ENCODE data around the gene TMED1.

TMED1 gene

DNA sequence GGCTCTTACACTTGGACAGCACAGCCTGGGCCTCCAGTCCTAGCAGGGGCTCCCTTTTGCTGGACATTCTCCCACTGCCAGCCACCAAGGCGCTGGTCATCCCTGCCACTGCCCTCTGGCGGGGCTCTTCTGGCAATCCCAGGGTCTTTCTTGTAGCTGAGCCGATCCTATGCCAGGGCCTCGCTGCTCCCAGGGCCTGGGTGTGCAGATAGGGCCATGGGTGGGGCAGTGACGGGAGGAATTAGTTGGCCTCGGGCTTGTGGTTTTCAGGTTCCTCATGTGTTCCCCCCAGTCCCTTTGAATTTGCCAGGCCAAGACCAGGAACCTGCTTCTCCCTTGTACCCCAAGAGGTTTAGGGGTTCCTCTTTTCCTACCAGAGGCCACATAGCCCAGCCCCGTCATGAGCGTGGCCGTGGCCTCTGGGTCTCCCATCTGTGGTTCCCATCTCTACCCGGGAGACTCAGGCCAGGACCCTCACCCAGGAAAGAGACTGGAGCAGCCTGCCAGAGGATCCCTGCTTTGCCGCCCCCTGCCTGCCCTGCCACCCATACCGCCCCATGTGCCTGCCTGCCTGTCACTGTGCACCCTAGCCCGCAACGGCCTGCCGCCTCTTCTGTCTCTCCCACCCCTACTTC, 26.2 kb downstream of the TMED1 start:
- H3K9me3 ChIP-seq (ENCODE audit: low read length) = no peaks in the 10 kb centered on the region
- TF ChIP-seq CTCF (IDR thresholded peaks at IDR 0.05; ENCODE audit: low read length) (no peak), EZH2 (IDR thresholded peaks at IDR 0.05; ENCODE audit: borderline replicate concordance, low read length) (no peak)
- H3K4me2 ChIP-seq (ENCODE audit: low read length) = no peak overlapping the region
- no peaks in the 10 kb centered on the region for H3K9me2 ChIP-seq (ENCODE audit: low read depth, low read length)
- H3K36me3 ChIP-seq (ENCODE audit: insufficient read depth, low read length) = peaks cover 50% of the 10 kb centered on the region
- H3K27me3 ChIP-seq (ENCODE audit: insufficient read depth, low read length) = no peaks in the 10 kb centered on the region
- no peaks in the 10 kb centered on the region for H4K20me1 ChIP-seq (ENCODE audit: insufficient read depth, low read length)
- no peaks in the 10 kb centered on the region for H3K79me2 ChIP-seq (ENCODE audit: insufficient read depth, low read length)
- no peak overlapping the region for H3K27ac ChIP-seq (ENCODE audit: low read depth, low read length, poor library complexity, severe bottlenecking)
- no peak overlapping the region for H3K4me3 ChIP-seq (ENCODE audit: low read depth, low read length, poor library complexity, severe bottlenecking)
- H2AFZ ChIP-seq (ENCODE audit: low read length) = no peak overlapping the region
- no peaks in the 10 kb centered on the region for H3K4me1 ChIP-seq (ENCODE audit: insufficient read depth, low read length, severe bottlenecking)
- no peak overlapping the region for H3K9ac ChIP-seq (ENCODE audit: low read length)
- no peaks in the 10 kb centered on the region for H3F3A ChIP-seq (ENCODE audit: insufficient read depth, low read length)

GRCh38 chr19:10808937-10809649, 26.9 kb downstream of the TMED1 start:
- Histone ChIP-seq H3K27ac (ENCODE audit: low read depth, low read length, poor library complexity, severe bottlenecking) (no peak overlapping the region), H3F3A (ENCODE audit: insufficient read depth, low read length) (no peaks in the 10 kb centered on the region), H3K36me3 (ENCODE audit: insufficient read depth, low read length) (peaks cover 52% of the 10 kb centered on the region), H3K4me3 (ENCODE audit: low read depth, low read length, poor library complexity, severe bottlenecking) (no peak overlapping the region), H4K20me1 (ENCODE audit: insufficient read depth, low read length) (no peaks in the 10 kb centered on the region), H2AFZ (ENCODE audit: low read length) (no peak overlapping the region), H3K9me2 (ENCODE audit: low read depth, low read length) (no peaks in the 10 kb centered on the region), H3K4me1 (ENCODE audit: insufficient read depth, low read length, severe bottlenecking) (no peaks in the 10 kb centered on the region), H3K79me2 (ENCODE audit: insufficient read depth, low read length) (no peaks in the 10 kb centered on the region), H3K9ac (ENCODE audit: low read length) (no peak overlapping the region), H3K4me2 (ENCODE audit: low read length) (no peak overlapping the region), H3K27me3 (ENCODE audit: insufficient read depth, low read length) (no peaks in the 10 kb centered on the region), H3K9me3 (ENCODE audit: low read length) (no peaks in the 10 kb centered on the region)
- TF ChIP-seq CTCF (IDR thresholded peaks at IDR 0.05; ENCODE audit: low read length) (no peak), EZH2 (IDR thresholded peaks at IDR 0.05; ENCODE audit: borderline replicate concordance, low read length) (no peak)

DNA sequence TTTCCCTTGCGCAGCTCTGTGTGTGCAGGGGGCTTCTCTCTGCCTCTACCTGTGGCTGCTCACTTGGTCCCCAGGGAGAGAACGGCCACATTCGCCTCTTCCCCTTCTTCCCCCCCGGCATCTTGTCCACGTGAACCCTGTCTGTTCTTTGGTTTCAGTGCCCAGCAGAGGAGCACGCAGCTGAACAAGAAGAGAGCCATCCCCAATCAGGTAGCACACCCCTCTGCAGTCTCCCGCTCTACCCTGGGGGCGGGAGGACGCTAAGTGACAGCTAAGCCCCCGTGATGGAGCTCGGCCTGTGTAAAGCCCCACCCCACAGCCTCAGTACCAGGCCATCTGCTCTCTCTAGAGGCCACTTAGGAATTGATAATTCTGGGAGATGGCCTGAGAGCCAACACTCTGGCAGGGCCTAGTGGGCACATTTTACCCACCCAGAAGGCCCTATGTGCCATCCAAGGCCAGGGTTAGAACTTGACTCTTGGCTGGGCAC, 30.2 kb downstream of the TMED1 start:
- peaks cover 75% of the 10 kb centered on the region for H3K36me3 ChIP-seq (ENCODE audit: insufficient read depth, low read length)
- H3F3A ChIP-seq (ENCODE audit: insufficient read depth, low read length) = no peaks in the 10 kb centered on the region
- H3K9me3 ChIP-seq (ENCODE audit: low read length) = no peaks in the 10 kb centered on the region
- H3K27me3 ChIP-seq (ENCODE audit: insufficient read depth, low read length) = no peaks in the 10 kb centered on the region
- H3K9ac ChIP-seq (ENCODE audit: low read length) = no peak overlapping the region
- no peaks in the 10 kb centered on the region for H4K20me1 ChIP-seq (ENCODE audit: insufficient read depth, low read length)
- H3K4me3 ChIP-seq (ENCODE audit: low read depth, low read length, poor library complexity, severe bottlenecking) = no peak overlapping the region
- TF ChIP-seq EZH2 (IDR thresholded peaks at IDR 0.05; ENCODE audit: borderline replicate concordance, low read length) (no peak), CTCF (IDR thresholded peaks at IDR 0.05; ENCODE audit: low read length) (no peak)
- no peaks in the 10 kb centered on the region for H3K9me2 ChIP-seq (ENCODE audit: low read depth, low read length)
- H2AFZ ChIP-seq (ENCODE audit: low read length) = no peak overlapping the region
- H3K4me2 ChIP-seq (ENCODE audit: low read length) = no peak overlapping the region
- no peaks in the 10 kb centered on the region for H3K79me2 ChIP-seq (ENCODE audit: insufficient read depth, low read length)
- H3K4me1 ChIP-seq (ENCODE audit: insufficient read depth, low read length, severe bottlenecking) = no peaks in the 10 kb centered on the region
- no peak overlapping the region for H3K27ac ChIP-seq (ENCODE audit: low read depth, low read length, poor library complexity, severe bottlenecking)

Measured in OCI-LY1 (cell line).